ENCODE results near the gene PRMT2. TPM values are rescaled to one million over a fixed set of nuclear protein-coding genes. Genes with fewer than 3 reads are reported as not detected.

Gene PRMT2
- total RNA-seq, 1 experiment from 2014 or later: 64.5 TPM

GRCh38 chr21:46597031-46597430 is 38.4 kb upstream of the PRMT2 start:
- no peaks in the 10 kb centered on the region for H3F3A ChIP-seq (ENCODE audit: insufficient read depth, low read depth)
- intact Hi-C loops (cut with micrococcal nuclease; ENCODE audit: unreplicated experiment): no loop called here
- H3K9me2 ChIP-seq (ENCODE audit: insufficient read depth): no peaks in the 10 kb centered on the region
- H3K9me3 ChIP-seq (ENCODE audit: insufficient read depth, low read depth): no peaks in the 10 kb centered on the region
- ChIA-PET CTCF (no interaction called here), POLR2A (ENCODE audit: unreplicated experiment) (no interaction called here)
- no peaks in the 10 kb centered on the region for H3K79me2 ChIP-seq (ENCODE audit: low read depth)
- DNase-seq: no peak
- no peaks in the 10 kb centered on the region for H4K20me1 ChIP-seq (ENCODE audit: insufficient read depth)
- BruUV-seq (replicated peaks): no TSS peak
- H3K4me3 ChIP-seq: no peak overlapping the region
- no peak overlapping the region for H3K27ac ChIP-seq
- H2AFZ ChIP-seq: no peak overlapping the region
- H3K4me1 ChIP-seq (replicated peaks; ENCODE audit: insufficient read depth): no peaks in the 10 kb centered on the region
- H3K36me3 ChIP-seq (ENCODE audit: low read depth): no peaks in the 10 kb centered on the region
- no peaks in the 10 kb centered on the region; the same call in 1 of the 2 replicates for H3K27me3 ChIP-seq (ENCODE audit: insufficient read depth, low read depth)
- no peak for TF ChIP-seq EZH2 (IDR thresholded peaks at IDR 0.05; ENCODE audit: low read depth)
- TF ChIP-seq CTCF (conservative IDR thresholded peaks at IDR 0.05): no peak
- no peak overlapping the region for H3K4me2 ChIP-seq

GRCh38 chr21:46597896-46598343 is 37.6 kb upstream of the PRMT2 start:
- TF ChIP-seq EZH2 (IDR thresholded peaks at IDR 0.05; ENCODE audit: low read depth) (no peak), CTCF (conservative IDR thresholded peaks at IDR 0.05) (no peak)
- no peaks in the 10 kb centered on the region for H3K79me2 ChIP-seq (ENCODE audit: low read depth)
- no peaks in the 10 kb centered on the region for H3K9me2 ChIP-seq (ENCODE audit: insufficient read depth)
- no peaks in the 10 kb centered on the region for H3K36me3 ChIP-seq (ENCODE audit: low read depth)
- no peaks in the 10 kb centered on the region for H4K20me1 ChIP-seq (ENCODE audit: insufficient read depth)
- DNase-seq: no peak
- H2AFZ ChIP-seq: no peak overlapping the region
- no peaks in the 10 kb centered on the region; the same call in 1 of the 2 replicates for H3K27me3 ChIP-seq (ENCODE audit: insufficient read depth, low read depth)
- no peak overlapping the region for H3K4me3 ChIP-seq
- no TSS peak for BruUV-seq (replicated peaks)
- intact Hi-C loops (cut with micrococcal nuclease; ENCODE audit: unreplicated experiment): no loop called here
- POLR2A ChIA-PET (ENCODE audit: unreplicated experiment): no interaction called here
- no peak overlapping the region for H3K27ac ChIP-seq
- CTCF ChIA-PET: no interaction called here
- no peak overlapping the region for H3K4me2 ChIP-seq
- H3F3A ChIP-seq (ENCODE audit: insufficient read depth, low read depth): no peaks in the 10 kb centered on the region
- no peaks in the 10 kb centered on the region for H3K4me1 ChIP-seq (replicated peaks; ENCODE audit: insufficient read depth)
- H3K9me3 ChIP-seq (ENCODE audit: insufficient read depth, low read depth): no peaks in the 10 kb centered on the region

GRCh38 chr21:46598581-46599572 is 36.6 kb upstream of the PRMT2 start:
- DNase-seq: no peak
- H3K9me3 ChIP-seq (ENCODE audit: insufficient read depth, low read depth): no peaks in the 10 kb centered on the region
- no peak overlapping the region for H3K4me3 ChIP-seq
- H3K36me3 ChIP-seq (ENCODE audit: low read depth): no peaks in the 10 kb centered on the region
- H4K20me1 ChIP-seq (ENCODE audit: insufficient read depth): no peaks in the 10 kb centered on the region
- POLR2A ChIA-PET (ENCODE audit: unreplicated experiment): no interaction called here
- no peaks in the 10 kb centered on the region for H3K9me2 ChIP-seq (ENCODE audit: insufficient read depth)
- no peaks in the 10 kb centered on the region for H3F3A ChIP-seq (ENCODE audit: insufficient read depth, low read depth)
- intact Hi-C loops (cut with micrococcal nuclease; ENCODE audit: unreplicated experiment): no loop called here
- H3K4me2 ChIP-seq: no peak overlapping the region
- H2AFZ ChIP-seq: no peak overlapping the region
- H3K4me1 ChIP-seq (replicated peaks; ENCODE audit: insufficient read depth): no peaks in the 10 kb centered on the region
- no peak for TF ChIP-seq CTCF (conservative IDR thresholded peaks at IDR 0.05)
- no peak for TF ChIP-seq EZH2 (IDR thresholded peaks at IDR 0.05; ENCODE audit: low read depth)
- BruUV-seq (replicated peaks): no TSS peak
- H3K27ac ChIP-seq: no peak overlapping the region
- no peaks in the 10 kb centered on the region for H3K79me2 ChIP-seq (ENCODE audit: low read depth)
- no peaks in the 10 kb centered on the region; the same call in 1 of the 2 replicates for H3K27me3 ChIP-seq (ENCODE audit: insufficient read depth, low read depth)
- CTCF ChIA-PET: no interaction called here
